Stomach (tissue), 19 donors: Measurements from ENCODE around the gene PPIH. TPM values are rescaled to one million over a fixed set of nuclear protein-coding genes. Genes with fewer than 3 reads are reported as not detected.

ENCODE experiments used
- DNase-seq, 2 donors: peaks; one replicate each; pipeline versions ENCODE4 v3.0.0 to v3.0.0-alpha.2; 2013 to 2019
- H3K27ac ChIP-seq, 5 donors: fragments of 200-600 bp in 4 of 5; sonication (generic) in 4 of 5; one replicate each; pipeline ENCODE4 v1.5.1; 2013 to 2019; ENCODE audit warnings: mild to moderate bottlenecking in 1 of 5, moderate library complexity in 1 of 5
- H3K27me3 ChIP-seq, 3 donors: fragments of 200-600 bp; sonication (generic); one replicate each; pipeline ENCODE4 v1.5.1; 2017 to 2019; ENCODE audit warnings: mixed run types in 1 of 3
- H3K36me3 ChIP-seq, 4 donors: fragments of 200-600 bp; sonication (generic); 1 replicate in 3 of 4; 2 replicates in 1 of 4; pipeline ENCODE4 v1.5.1; 2016 to 2019
- H3K4me1 ChIP-seq, 4 donors: fragments of 200-600 bp; sonication (generic); one replicate each; pipeline ENCODE4 v1.5.1; 2016 to 2019
- H3K4me3 ChIP-seq, 4 donors: fragments of 200-600 bp; sonication (generic) in 3 of 4; one replicate each; pipeline ENCODE4 v1.5.1; 2016 to 2019; ENCODE audit warnings: mild to moderate bottlenecking in 1 of 4
- H3K9me3 ChIP-seq, 4 donors: fragments of 200-600 bp; sonication (generic); one replicate each; pipeline ENCODE4 v1.5.1; 2016 to 2019
- EP300 ChIP-seq: sonication (generic); formaldehyde crosslinking; IDR thresholded peaks from one replicate; pipeline ENCODE4 v1.6.1; 2017; ENCODE audit warnings: antibody characterized with exemption
- POLR2A ChIP-seq, 4 donors: fragments of 450-650 bp; IDR thresholded peaks; one replicate each; pipeline ENCODE4 v1.6.1; 2016; ENCODE audit warnings: antibody characterized with exemption in 4 of 4, control low read depth in 2 of 4, mild to moderate bottlenecking in 1 of 4, moderate library complexity in 1 of 4
- POLR2AphosphoS5 ChIP-seq, 3 donors: sonication (generic); formaldehyde crosslinking; IDR thresholded peaks; one replicate each; pipeline ENCODE4 v1.6.1; 2016; ENCODE audit warnings: antibody characterized with exemption in 3 of 3
- WGBS, 5 donors: extraction: QIAGEN DNeasy Blood & Tissue Kit in 3 of 5; methylation state at CpG; one replicate each; pipeline versions ENCODE4 v1.1.5 to v1.1.7; 2013 to 2018; 5-methylcytosine and 5-hydroxymethylcytosine counted together
- intact Hi-C: fragments of 100-400 bp; cut with DNase I; formaldehyde crosslinking; loops from one replicate; pipeline ENCODE4 v1.15.1; 2023; ENCODE audit warnings: low total_unique reads
- long read RNA-seq, 10 donors: transcript quantifications; one replicate each; lab custom pipeline, GENCODE V29; 2026
- polyA plus RNA-seq, 3 donors: library from polyadenylated mRNA; stranded (reverse); fragments of 200-250 nt; gene quantifications; one replicate each; pipeline ENCODE4 v1.2.3, GENCODE V29; 2013
- total RNA-seq, 5 donors: library from RNA; depleted of rRNA; stranded (reverse); fragments of >200 nt; gene quantifications; one replicate each; pipeline versions ENCODE4 v1.1.0 to v1.2.3, GENCODE V29; 2014 to 2016
- TF ChIP-seq, protein P1 (sequence below), 7 experiments: fragments of 450-650 bp in 4 of 7; fragments of 200-600 bp in 3 of 7; sonication (generic) in 3 of 7; IDR thresholded peaks; one replicate each; pipeline ENCODE4 v1.5.1; 2016 to 2019; ENCODE audit warnings: antibody characterized with exemption in 7 of 7, control low read depth in 2 of 7, mild to moderate bottlenecking in 1 of 7
- donor health status: healthy with polysubstance abuse.
- donor health status: Bipolar disorder and iron deficiency.
- donor health status: healthy.

The PPIH gene
- 10 to 100 TPM in 2 of 5 donors, 1 to 10 TPM in 2, not detected in 1; 5.2 to 70.1 (median 28.2) TPM for total RNA-seq
- 10 to 100 TPM; 31.6 to 72.3 (median 47.8) TPM for polyA plus RNA-seq
- long read RNA-seq, donor 1, partial matches to known transcripts: 0 of 1 reads
- long read RNA-seq, donor 1, other reads (novel, unspliced or antisense): 0 of 1 reads
- long read RNA-seq, donor 2, partial matches to known transcripts: 0 of 3 reads
- long read RNA-seq, donor 2, other reads (novel, unspliced or antisense): 0 of 3 reads
- long read RNA-seq, donor 3, partial matches to known transcripts: 6 of 10 reads
- long read RNA-seq, donor 3, other reads (novel, unspliced or antisense): 0 of 10 reads
- long read RNA-seq, donor 4, partial matches to known transcripts: 0 of 1 reads
- long read RNA-seq, donor 4, other reads (novel, unspliced or antisense): 0 of 1 reads
- long read RNA-seq, donor 5, partial matches to known transcripts: 0 of 3 reads
- long read RNA-seq, donor 5, other reads (novel, unspliced or antisense): 0 of 3 reads
- long read RNA-seq, donor 6: 0 reads
- long read RNA-seq, donor 7, transcript PPIH-201 (10 exons, 752 nt): major isoform, 5 of 5 reads
- long read RNA-seq, donor 7, partial matches to known transcripts: 0 of 5 reads
- long read RNA-seq, donor 7, other reads (novel, unspliced or antisense): 0 of 5 reads
- long read RNA-seq, donor 8, transcript PPIH-201 (10 exons, 752 nt): major isoform, 5 of 6 reads
- long read RNA-seq, donor 8, partial matches to known transcripts: 0 of 6 reads
- long read RNA-seq, donor 8, other reads (novel, unspliced or antisense): 0 of 6 reads
- long read RNA-seq, donor 9, transcript PPIH-201 (10 exons, 752 nt): major isoform, 5 of 5 reads
- long read RNA-seq, donor 9, partial matches to known transcripts: 0 of 5 reads
- long read RNA-seq, donor 9, other reads (novel, unspliced or antisense): 0 of 5 reads
- long read RNA-seq, donor 10, partial matches to known transcripts: 0 of 4 reads
- long read RNA-seq, donor 10, other reads (novel, unspliced or antisense): 0 of 4 reads

DNA sequence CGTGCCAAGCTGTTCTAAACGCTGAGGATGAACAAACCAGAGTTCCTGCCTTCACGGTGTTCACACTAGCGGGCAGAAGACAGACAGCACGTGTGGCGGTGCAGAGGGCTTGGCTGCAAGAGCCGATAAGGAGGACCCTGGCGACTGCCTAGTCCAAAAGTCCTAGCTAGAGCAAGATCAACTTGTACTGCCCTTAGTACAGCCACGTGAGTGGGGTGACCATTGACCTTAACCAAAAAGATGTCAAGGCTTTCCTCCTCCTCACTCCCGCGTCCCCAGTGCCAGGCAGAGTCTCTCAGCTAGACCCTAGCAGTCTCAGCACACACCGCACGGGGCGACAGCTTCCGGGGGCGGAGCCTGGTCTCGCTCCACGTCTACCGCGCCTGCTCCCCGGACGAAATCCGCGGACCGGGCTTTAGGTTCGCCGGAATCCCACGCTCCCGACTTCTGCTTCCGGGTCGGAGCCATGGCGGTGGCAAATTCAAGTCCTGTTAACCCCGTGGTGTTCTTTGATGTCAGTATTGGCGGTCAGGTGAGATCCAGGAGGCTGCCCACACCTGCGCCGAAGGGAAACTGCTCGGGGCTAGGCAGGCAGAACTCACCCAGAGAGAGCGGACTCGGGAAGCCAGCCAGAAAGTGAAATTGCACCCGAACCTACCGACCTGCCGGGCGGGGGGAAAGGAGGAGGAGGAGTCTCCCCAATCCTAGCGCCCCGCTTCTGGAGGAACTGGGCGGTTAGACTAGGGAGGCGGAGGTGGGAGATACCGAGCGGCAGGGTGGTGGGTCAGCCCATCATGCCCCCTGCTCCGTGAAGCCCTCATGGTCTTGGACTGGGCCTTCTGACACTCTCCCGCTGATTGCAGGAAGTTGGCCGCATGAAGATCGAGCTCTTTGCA, at the start of gene PPIH:
Gene PPIH (plus strand): TSS at position 443 of the 896 bp plus-strand sequence. CDS start 24 bp downstream, at position 467.
- peak; percentile 96 to 98 for DNase-seq
- no peaks in the 10 kb centered on the region for H3K27me3 ChIP-seq
- H3K4me1 ChIP-seq: peaks cover 14 to 27% (median 21%) of the 10 kb centered on the region in 4 donors
- H3K36me3 ChIP-seq: peaks cover 4 to 39% (median 32%) of the 10 kb centered on the region in 4 donors
- peak within 1 kb of the TSS; percentile 74 to 97 (median 87) for H3K4me3 ChIP-seq
- no peaks in the 10 kb centered on the region for H3K9me3 ChIP-seq
- intact Hi-C loops: no loop called here
- WGBS, 5 donors: 0 to 1% (median 0%) methylated on average over 45 to 53 of the region's 53 CpGs
- TF ChIP-seq POLR2AphosphoS5 (IDR thresholded peaks at IDR 0.05) (peak; percentile 72 to 94 (median 89)), POLR2A (IDR thresholded peaks at IDR 0.05) (no peak), EP300 (peak; percentile 39)
- TF ChIP-seq, protein P1, sequence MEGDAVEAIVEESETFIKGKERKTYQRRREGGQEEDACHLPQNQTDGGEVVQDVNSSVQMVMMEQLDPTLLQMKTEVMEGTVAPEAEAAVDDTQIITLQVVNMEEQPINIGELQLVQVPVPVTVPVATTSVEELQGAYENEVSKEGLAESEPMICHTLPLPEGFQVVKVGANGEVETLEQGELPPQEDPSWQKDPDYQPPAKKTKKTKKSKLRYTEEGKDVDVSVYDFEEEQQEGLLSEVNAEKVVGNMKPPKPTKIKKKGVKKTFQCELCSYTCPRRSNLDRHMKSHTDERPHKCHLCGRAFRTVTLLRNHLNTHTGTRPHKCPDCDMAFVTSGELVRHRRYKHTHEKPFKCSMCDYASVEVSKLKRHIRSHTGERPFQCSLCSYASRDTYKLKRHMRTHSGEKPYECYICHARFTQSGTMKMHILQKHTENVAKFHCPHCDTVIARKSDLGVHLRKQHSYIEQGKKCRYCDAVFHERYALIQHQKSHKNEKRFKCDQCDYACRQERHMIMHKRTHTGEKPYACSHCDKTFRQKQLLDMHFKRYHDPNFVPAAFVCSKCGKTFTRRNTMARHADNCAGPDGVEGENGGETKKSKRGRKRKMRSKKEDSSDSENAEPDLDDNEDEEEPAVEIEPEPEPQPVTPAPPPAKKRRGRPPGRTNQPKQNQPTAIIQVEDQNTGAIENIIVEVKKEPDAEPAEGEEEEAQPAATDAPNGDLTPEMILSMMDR (IDR thresholded peaks at IDR 0.05): peak in 3 of 7 experiments; percentile 31 to 47 (median 37)
- peak within 1 kb of the TSS; percentile 69 to 90 (median 85) for H3K27ac ChIP-seq

DNA sequence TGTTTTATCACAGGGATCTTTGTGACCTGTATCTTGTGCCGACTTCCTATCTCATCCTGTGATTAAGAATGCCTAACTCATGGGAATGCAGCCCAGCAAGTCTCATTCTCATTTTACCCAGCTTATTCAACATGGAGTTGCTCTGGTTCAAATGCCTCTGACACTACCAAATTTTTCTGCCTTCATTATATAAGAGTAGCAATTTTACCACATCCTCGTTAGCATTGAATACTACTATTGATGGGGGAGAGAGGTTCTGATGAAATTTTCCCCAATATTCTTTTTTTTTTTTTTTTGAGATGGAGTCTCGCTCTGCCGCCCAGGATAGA, 44.5 kb upstream of the PPIH start:
- WGBS, 5 donors: 73 to 96% (median 80%) methylated on average over 4 of the region's 4 CpGs
- Histone ChIP-seq H3K4me1 (peaks cover 0 to 4% (median 0%) of the 10 kb centered on the region in 4 donors), H3K36me3 (no peaks in the 10 kb centered on the region), H3K4me3 (no peak overlapping the region), H3K9me3 (no peaks in the 10 kb centered on the region), H3K27me3 (no peaks in the 10 kb centered on the region), H3K27ac (no peak overlapping the region)
- TF ChIP-seq, protein P1 (IDR thresholded peaks at IDR 0.05): no peak
- TF ChIP-seq POLR2AphosphoS5 (IDR thresholded peaks at IDR 0.05) (no peak), EP300 (no peak), POLR2A (IDR thresholded peaks at IDR 0.05) (no peak)
- intact Hi-C loops: loop anchor here (10.0 kb wide), 1 partner anchor 511 kb away; no protein-coding TSS in a partner anchor
- no peak for DNase-seq

DNA sequence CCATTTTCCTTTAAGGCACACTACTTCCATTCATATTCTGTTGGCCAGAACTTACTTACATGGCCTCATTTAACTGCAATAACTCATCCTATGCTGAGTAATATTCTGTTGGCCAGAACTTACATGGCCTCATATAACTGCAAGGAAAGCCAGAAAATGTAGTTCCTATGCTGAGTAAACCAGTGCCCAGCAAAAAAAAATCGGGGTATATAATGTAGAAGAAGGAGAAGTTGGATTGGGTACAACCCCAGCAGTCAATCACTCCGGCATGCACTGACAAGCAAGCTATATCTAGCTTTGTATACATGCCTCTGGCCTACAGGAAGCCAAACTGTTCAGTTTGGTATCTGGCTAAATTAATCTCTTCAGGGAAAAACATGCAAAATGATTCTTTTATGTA, 39.4 kb upstream of the PPIH start:
- Histone ChIP-seq H3K27ac (no peak overlapping the region), H3K36me3 (no peaks in the 10 kb centered on the region), H3K4me3 (no peak overlapping the region), H3K27me3 (no peaks in the 10 kb centered on the region), H3K4me1 (peaks cover 0 to 4% (median 0%) of the 10 kb centered on the region in 4 donors), H3K9me3 (no peaks in the 10 kb centered on the region)
- TF ChIP-seq, protein P1 (IDR thresholded peaks at IDR 0.05): no peak
- TF ChIP-seq POLR2A (IDR thresholded peaks at IDR 0.05) (no peak), EP300 (no peak), POLR2AphosphoS5 (IDR thresholded peaks at IDR 0.05) (no peak)
- intact Hi-C loops: loop anchor here (10.0 kb wide), 1 partner anchor 506 kb away; no protein-coding TSS in a partner anchor
- WGBS, 5 donors: 53 to 71% (median 63%) methylated on average over 2 of the region's 2 CpGs
- peak in 1 of 2 donors; percentile 36 for DNase-seq
